M059J (cell line): ENCODE data around the gene PPM1B. TPM values are rescaled to one million over a fixed set of nuclear protein-coding genes. Genes with fewer than 3 reads are reported as not detected.
"Not testable (repeated sequence)": the region's sequence is repeated elsewhere in the genome, so short reads cannot be mapped to it uniquely, and the experiment has no call there.

Experiments used
- DNase-seq: peaks from one replicate; pipeline ENCODE4 v3.0.0-alpha.2; 2012; ENCODE audit warnings: low read depth
- total RNA-seq: library from RNA; depleted of rRNA; stranded (reverse); fragments of >200 nt; shearing (Covaris generic); gene quantifications from 2 replicates; pipeline ENCODE4 v1.2.3, GENCODE V29; 2014

Gene PPM1B
- total RNA-seq, 1 experiment from 2014 or later, result 32.2 TPM

GRCh38 chr2:44163777-44164176, 4.9 kb upstream of the PPM1B start:
- no peak for DNase-seq

GRCh38 chr2:44164617-44165016, 4.1 kb upstream of the PPM1B start:
- no peak for DNase-seq

- DNase-seq, result no peak
Observed at GRCh38 chr2:44166096-44166495, 2.6 kb upstream of the PPM1B start.

- no peak for DNase-seq
Observed at GRCh38 chr2:44167311-44167907, 1.3 kb upstream of the PPM1B start.

- DNase-seq, result peak; percentile 100
Observed at GRCh38 chr2:44167908-44168680, 581 bp upstream of the PPM1B start.

- peak; percentile 63 for DNase-seq
Observed at GRCh38 chr2:44169155-44169898, 652 bp downstream of the PPM1B start.

GRCh38 chr2:44170311-44170717, 1.6 kb downstream of the PPM1B start:
- DNase-seq, result peak; percentile 17

- DNase-seq, result peak; percentile 78
Observed at GRCh38 chr2:44171018-44171417, 2.3 kb downstream of the PPM1B start.

- DNase-seq, result not testable (repeated sequence)
Observed at GRCh38 chr2:44171442-44171841, 2.8 kb downstream of the PPM1B start.

GRCh38 chr2:44172576-44172975, 3.9 kb downstream of the PPM1B start:
- DNase-seq, result no peak

- no peak for DNase-seq
Observed at GRCh38 chr2:44178950-44179349, 10.3 kb downstream of the PPM1B start.

- DNase-seq, result no peak
Observed at GRCh38 chr2:44181648-44182047, 13.0 kb downstream of the PPM1B start.

- DNase-seq, result no peak
Observed at GRCh38 chr2:44184106-44184505, 15.4 kb downstream of the PPM1B start.

- no peak for DNase-seq
Observed at GRCh38 chr2:44186810-44187209, 18.1 kb downstream of the PPM1B start.

GRCh38 chr2:44187251-44187650, 18.6 kb downstream of the PPM1B start:
- no peak for DNase-seq

- DNase-seq, result no peak
Observed at GRCh38 chr2:44188696-44189095, 20.0 kb downstream of the PPM1B start.

- no peak for DNase-seq
Observed at GRCh38 chr2:44189104-44189503, 20.4 kb downstream of the PPM1B start.

- no peak for DNase-seq
Observed at GRCh38 chr2:44190526-44190925, 21.9 kb downstream of the PPM1B start.

- no peak for DNase-seq
Observed at GRCh38 chr2:44191739-44192138, 23.1 kb downstream of the PPM1B start.

GRCh38 chr2:44192646-44193045, 24.0 kb downstream of the PPM1B start:
- DNase-seq, result no peak

GRCh38 chr2:44195714-44196113, 27.0 kb downstream of the PPM1B start:
- DNase-seq, result no peak

GRCh38 chr2:44197816-44198215, 29.1 kb downstream of the PPM1B start:
- no peak for DNase-seq

GRCh38 chr2:44200011-44200410, 31.3 kb downstream of the PPM1B start:
- DNase-seq, result no peak
